Caco-2 (cell line): ENCODE results near the gene CCDC185. TPM values are rescaled to one million over a fixed set of nuclear protein-coding genes. Genes with fewer than 3 reads are reported as not detected.
"Not testable (repeated sequence)": the region's sequence is repeated elsewhere in the genome, so short reads cannot be mapped to it uniquely, and the experiment has no call there.

Experiments
- BruUV-seq: library from RNA; stranded (reverse); fragments of 400-500 nt; replicated peaks from 2 replicates; lab custom pipeline; 2021; lab: Mats Ljungman, UMichigan
- CTCF ChIA-PET: fragments of 300-600 bp; sonication (Branson Sonifier 250); formaldehyde crosslinking; loops from one replicate; lab custom pipeline; 2022; ENCODE audit warnings: antibody characterized with exemption; lab: Charles Lee
- POLR2A ChIA-PET: fragments of 300-600 bp; sonication (Branson Sonifier 250); formaldehyde crosslinking; loops from one replicate; lab custom pipeline; 2022; ENCODE audit warnings: antibody characterized with exemption; lab: Charles Lee
- DNase-seq, 2 experiments: peaks; one replicate each; pipeline versions ENCODE4 v3.0.0 to v3.0.0-alpha.2; 2020 to 2022
- H3K27me3 ChIP-seq: replicated peaks from 2 replicates; pipeline ENCODE4 v1.6.0; 2011; ENCODE audit warnings: low read length; ENCODE audit not compliant: control insufficient read depth, insufficient read depth
- H3K36me3 ChIP-seq: 2 replicates; pipeline ENCODE4 v1.5.1; 2011; ENCODE audit warnings: low read length; ENCODE audit not compliant: control insufficient read depth, insufficient read depth
- H3K4me1 ChIP-seq: fragments of 250-450 bp; sonication (Bioruptor Pico); 2 replicates; pipeline ENCODE4 v1.5.1; 2020; ENCODE audit warnings: mild to moderate bottlenecking
- H3K4me3 ChIP-seq: 2 replicates; pipeline ENCODE4 v1.5.1; 2011; ENCODE audit warnings: low read depth, mild to moderate bottlenecking, control low read depth, low read length
- H3K9me3 ChIP-seq: fragments of 250-450 bp; sonication (Bioruptor Pico); 2 replicates; pipeline ENCODE4 v1.5.1; 2020; ENCODE audit warnings: mild to moderate bottlenecking, moderate library complexity
- H3K27ac Mint-ChIP-seq: one replicate; pipeline ENCODE4 v1.8.0; 2022; ENCODE audit warnings: mixed read lengths; ENCODE audit not compliant: unreplicated experiment
- H3K27me3 Mint-ChIP-seq: one replicate; pipeline ENCODE4 v1.8.0; 2022; ENCODE audit warnings: mixed read lengths; ENCODE audit not compliant: insufficient read depth, unreplicated experiment
- H3K36me3 Mint-ChIP-seq: one replicate; pipeline ENCODE4 v1.8.0; 2022; ENCODE audit warnings: mild to moderate bottlenecking, mixed read lengths; ENCODE audit not compliant: insufficient read depth, unreplicated experiment
- H3K4me1 Mint-ChIP-seq: one replicate; pipeline ENCODE4 v1.8.0; 2022; ENCODE audit warnings: low read depth, mixed read lengths; ENCODE audit not compliant: unreplicated experiment
- H3K4me3 Mint-ChIP-seq: one replicate; pipeline ENCODE4 v1.8.0; 2022; ENCODE audit warnings: mild to moderate bottlenecking, moderate library complexity, mixed read lengths; ENCODE audit not compliant: unreplicated experiment
- H3K9me3 Mint-ChIP-seq: one replicate; pipeline ENCODE4 v1.8.0; 2022; ENCODE audit warnings: mixed read lengths; ENCODE audit not compliant: unreplicated experiment
- intact Hi-C: fragments of 100-400 bp; cut with micrococcal nuclease; formaldehyde crosslinking; loops from one replicate; pipeline ENCODE4 v1.10.0; 2022; ENCODE audit not compliant: unreplicated experiment
- total RNA-seq: library from RNA; stranded (reverse); gene quantifications from 2 replicates; pipeline ENCODE4 v1.2.3, GENCODE V29; 2022
- TF ChIP-seq, protein P1 (sequence below), 2 experiments: fragments of 200-600 bp in 1 of 2; IDR thresholded peaks; 1 replicate in 1 of 2; 2 replicates in 1 of 2; pipeline versions ENCODE4 v1.5.1 to v1.8.0; 2011 to 2022; ENCODE audit warnings: antibody characterized with exemption in 1 of 2, control low read depth in 1 of 2, inconsistent platforms in 1 of 2, low read depth in 1 of 2, low read length in 1 of 2, mild to moderate bottlenecking in 1 of 2, moderate library complexity in 1 of 2; ENCODE audit not compliant: insufficient read depth in 1 of 2, severe bottlenecking in 1 of 2, unreplicated experiment in 1 of 2

CCDC185 gene
- total RNA-seq, 1 experiment from 2014 or later, result not detected

DNA sequence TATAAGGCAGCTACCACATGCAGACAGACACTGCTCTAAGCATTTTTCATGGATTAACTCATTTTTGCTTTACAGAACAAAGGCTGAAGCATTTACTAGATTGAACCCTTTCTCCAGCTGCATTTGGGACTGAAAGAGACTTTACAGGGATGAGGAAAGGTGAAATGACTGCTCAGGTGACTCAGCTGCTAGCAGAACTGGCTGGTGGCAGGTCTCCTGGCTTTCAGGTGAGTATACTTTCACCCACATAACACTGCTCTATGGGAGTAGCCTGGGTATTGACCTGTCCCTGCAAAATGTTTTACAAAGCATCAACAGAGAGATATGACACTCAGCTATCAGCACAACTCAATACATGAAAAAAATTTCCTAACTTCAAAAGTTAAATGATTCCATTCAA lies 2.6 kb upstream of the CCDC185 start:
- no peaks in the 10 kb centered on the region for H3K4me1 ChIP-seq
- Mint-ChIP-seq H3K9me3 (no peaks in the 10 kb centered on the region), H3K27ac (no peak overlapping the region), H3K4me3 (no peak overlapping the region), H3K27me3 (no peaks in the 10 kb centered on the region), H3K36me3 (no peaks in the 10 kb centered on the region), H3K4me1 (no peaks in the 10 kb centered on the region)
- no peaks in the 10 kb centered on the region for H3K9me3 ChIP-seq
- BruUV-seq, result no TSS peak
- no peaks in the 10 kb centered on the region for H3K36me3 ChIP-seq
- H3K4me3 ChIP-seq, result no peak overlapping the region
- TF ChIP-seq, protein P1, sequence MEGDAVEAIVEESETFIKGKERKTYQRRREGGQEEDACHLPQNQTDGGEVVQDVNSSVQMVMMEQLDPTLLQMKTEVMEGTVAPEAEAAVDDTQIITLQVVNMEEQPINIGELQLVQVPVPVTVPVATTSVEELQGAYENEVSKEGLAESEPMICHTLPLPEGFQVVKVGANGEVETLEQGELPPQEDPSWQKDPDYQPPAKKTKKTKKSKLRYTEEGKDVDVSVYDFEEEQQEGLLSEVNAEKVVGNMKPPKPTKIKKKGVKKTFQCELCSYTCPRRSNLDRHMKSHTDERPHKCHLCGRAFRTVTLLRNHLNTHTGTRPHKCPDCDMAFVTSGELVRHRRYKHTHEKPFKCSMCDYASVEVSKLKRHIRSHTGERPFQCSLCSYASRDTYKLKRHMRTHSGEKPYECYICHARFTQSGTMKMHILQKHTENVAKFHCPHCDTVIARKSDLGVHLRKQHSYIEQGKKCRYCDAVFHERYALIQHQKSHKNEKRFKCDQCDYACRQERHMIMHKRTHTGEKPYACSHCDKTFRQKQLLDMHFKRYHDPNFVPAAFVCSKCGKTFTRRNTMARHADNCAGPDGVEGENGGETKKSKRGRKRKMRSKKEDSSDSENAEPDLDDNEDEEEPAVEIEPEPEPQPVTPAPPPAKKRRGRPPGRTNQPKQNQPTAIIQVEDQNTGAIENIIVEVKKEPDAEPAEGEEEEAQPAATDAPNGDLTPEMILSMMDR (IDR thresholded peaks at IDR 0.05; ENCODE audit: insufficient read depth in 1 of 2, low read depth in 1 of 2, low read length in 1 of 2, severe bottlenecking in 1 of 2, unreplicated experiment in 1 of 2), result no peak
- intact Hi-C loops, result no loop called here
- CTCF ChIA-PET, result no interaction called here
- no peaks in the 10 kb centered on the region for H3K27me3 ChIP-seq
- POLR2A ChIA-PET, result no interaction called here
- DNase-seq, result no peak

DNA sequence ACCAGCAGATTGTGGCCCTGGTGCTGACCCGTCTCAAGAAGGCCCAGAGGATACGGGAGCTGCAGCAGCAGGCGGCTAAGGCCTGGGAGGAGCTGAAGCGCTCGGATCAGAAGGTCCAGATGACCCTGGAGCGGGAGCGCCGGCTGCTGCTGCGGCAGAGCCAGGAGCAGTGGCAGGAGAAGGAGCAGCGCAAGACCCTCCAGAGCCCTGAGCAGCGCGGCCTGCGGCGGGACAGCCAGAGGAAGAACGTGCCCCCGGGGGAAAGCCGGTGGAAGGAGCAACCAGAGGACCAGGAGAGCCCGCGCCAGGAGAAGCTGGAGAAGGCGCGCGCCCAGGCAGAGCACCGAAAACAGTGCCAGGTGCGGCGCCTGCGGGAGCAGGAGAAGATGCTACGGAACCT lies 1.0 kb downstream of the CCDC185 start:
- Mint-ChIP-seq H3K27ac (no peak overlapping the region), H3K4me3 (no peak overlapping the region), H3K27me3 (no peaks in the 10 kb centered on the region), H3K9me3 (no peaks in the 10 kb centered on the region), H3K36me3 (no peaks in the 10 kb centered on the region), H3K4me1 (no peaks in the 10 kb centered on the region)
- ChIA-PET POLR2A (no interaction called here), CTCF (no interaction called here)
- no peaks in the 10 kb centered on the region for H3K27me3 ChIP-seq
- no peaks in the 10 kb centered on the region for H3K36me3 ChIP-seq
- TF ChIP-seq, protein P1 (IDR thresholded peaks at IDR 0.05; ENCODE audit: insufficient read depth in 1 of 2, low read depth in 1 of 2, low read length in 1 of 2, severe bottlenecking in 1 of 2, unreplicated experiment in 1 of 2), result no peak
- DNase-seq, result no peak
- BruUV-seq, result no TSS peak
- no peak overlapping the region for H3K4me3 ChIP-seq
- H3K4me1 ChIP-seq, result no peaks in the 10 kb centered on the region
- no peaks in the 10 kb centered on the region for H3K9me3 ChIP-seq
- intact Hi-C loops, result no loop called here

DNA sequence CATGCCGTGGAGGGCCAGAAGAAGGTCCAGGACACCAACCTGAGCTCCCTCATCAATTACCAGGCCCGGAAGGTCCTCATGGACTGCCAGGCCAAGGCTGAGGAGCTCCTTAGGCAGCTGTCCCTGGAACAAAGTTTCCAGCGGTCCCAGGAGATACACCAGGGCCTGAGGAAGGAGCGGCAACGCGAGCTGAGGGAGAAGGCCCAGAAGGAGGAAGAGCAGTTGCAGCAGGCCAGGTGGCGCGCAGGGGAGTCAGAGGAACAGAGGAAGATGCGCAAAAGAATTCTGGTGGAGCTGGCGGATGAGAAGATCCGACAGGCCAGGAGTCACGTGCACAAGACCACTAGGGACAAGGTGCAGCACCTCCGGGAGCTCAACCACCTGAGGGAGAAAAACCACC lies 1.5 kb downstream of the CCDC185 start:
- ChIA-PET POLR2A (no interaction called here), CTCF (no interaction called here)
- no peaks in the 10 kb centered on the region for H3K4me1 Mint-ChIP-seq
- H3K9me3 Mint-ChIP-seq, result no peaks in the 10 kb centered on the region
- H3K36me3 Mint-ChIP-seq, result no peaks in the 10 kb centered on the region
- no peaks in the 10 kb centered on the region for H3K27me3 Mint-ChIP-seq
- no TSS peak for BruUV-seq
- Histone ChIP-seq H3K9me3 (no peaks in the 10 kb centered on the region), H3K36me3 (no peaks in the 10 kb centered on the region), H3K27me3 (no peaks in the 10 kb centered on the region), H3K4me1 (no peaks in the 10 kb centered on the region), H3K4me3 (no peak overlapping the region)
- no peak overlapping the region for H3K4me3 Mint-ChIP-seq
- no peak overlapping the region for H3K27ac Mint-ChIP-seq
- intact Hi-C loops, result no loop called here
- no peak for DNase-seq
- TF ChIP-seq, protein P1 (IDR thresholded peaks at IDR 0.05; ENCODE audit: insufficient read depth in 1 of 2, low read depth in 1 of 2, low read length in 1 of 2, severe bottlenecking in 1 of 2, unreplicated experiment in 1 of 2), result no peak

DNA sequence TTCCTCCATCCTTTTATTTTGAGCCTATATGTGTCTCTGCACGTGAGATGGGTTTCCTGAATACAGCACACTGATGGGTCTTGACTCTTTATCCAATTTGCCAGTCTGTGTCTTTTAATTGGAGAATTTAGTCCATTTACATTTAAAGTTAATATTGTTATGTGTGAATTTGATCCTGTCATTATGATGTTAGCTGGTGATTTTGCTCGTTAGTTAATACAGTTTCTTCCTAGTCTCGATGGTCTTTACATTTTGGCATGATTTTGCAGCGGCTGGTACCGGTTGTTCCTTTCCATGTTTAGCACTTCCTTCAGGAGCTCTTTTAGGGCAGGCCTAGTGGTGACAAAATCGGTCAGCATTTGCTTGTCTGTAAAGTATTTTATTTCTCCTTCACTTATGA lies 6.2 kb downstream of the CCDC185 start:
- H3K27me3 Mint-ChIP-seq, H3K36me3 ChIP-seq, H3K36me3 Mint-ChIP-seq, H3K9me3 ChIP-seq, CTCF ChIA-PET, DNase-seq, intact Hi-C loops, H3K4me3 Mint-ChIP-seq, H3K4me1 ChIP-seq, BruUV-seq, H3K4me3 ChIP-seq, H3K27me3 ChIP-seq, H3K27ac Mint-ChIP-seq, POLR2A ChIA-PET: not testable (repeated sequence)
- Mint-ChIP-seq H3K4me1 (peaks cover 15% of the 10 kb centered on the region), H3K9me3 (peaks cover 17% of the 10 kb centered on the region)
